H1 (cell line): ENCODE data around the gene GLOD4. TPM values are rescaled to one million over a fixed set of nuclear protein-coding genes. Genes with fewer than 3 reads are reported as not detected.

Experiments used
- CTCF ChIA-PET: fragments of 300-600 bp; sonication (Branson Sonifier 250); formaldehyde crosslinking; loops from one replicate; lab custom pipeline; 2021; ENCODE audit not compliant: partially characterized antibody; lab: Charles Lee
- POLR2A ChIA-PET: fragments of 300-600 bp; sonication (Branson Sonifier 250); formaldehyde crosslinking; loops from one replicate; lab custom pipeline; 2021; ENCODE audit warnings: inconsistent platforms; ENCODE audit not compliant: partially characterized antibody; lab: Charles Lee
- DNase-seq, 2 experiments: peaks; one replicate each; pipeline versions ENCODE4 v3.0.0 to v3.0.0-alpha.2; 2010 to 2022; ENCODE audit warnings: low spot score in 2 of 2, low read depth in 1 of 2, mixed read lengths in 1 of 2
- FAIRE-seq: peaks from 2 replicates; lab custom pipeline; 2011; peaks lifted over from hg19 to GRCh38; lab: Jason Lieb, UNC
- H2AFZ ChIP-seq: 2 replicates; pipeline ENCODE4 v1.8.1; 2012; ENCODE audit warnings: low read length, inconsistent platforms
- H2AK5ac ChIP-seq: 2 replicates; pipeline ENCODE4 v1.6.1; 2013; ENCODE audit warnings: low read depth, low read length
- H2BK120ac ChIP-seq: replicated peaks from 2 replicates; pipeline ENCODE3; 2013; ENCODE audit warnings: low read depth, low read length, inconsistent platforms
- H2BK12ac ChIP-seq: 2 replicates; pipeline ENCODE4 v1.6.1; 2013; ENCODE audit warnings: low read depth, low read length
- H2BK15ac ChIP-seq: 2 replicates; pipeline ENCODE4 v1.6.1; 2013; ENCODE audit warnings: low read length
- H2BK20ac ChIP-seq: 2 replicates; pipeline ENCODE4 v1.6.1; 2013; ENCODE audit warnings: low read length
- H2BK5ac ChIP-seq: 2 replicates; pipeline ENCODE4 v1.6.1; 2013; ENCODE audit warnings: low read depth, low read length
- H3K14ac ChIP-seq: 2 replicates; pipeline ENCODE4 v1.6.1; 2013; ENCODE audit warnings: inconsistent platforms; ENCODE audit not compliant: insufficient read length
- H3K18ac ChIP-seq: 2 replicates; pipeline ENCODE4 v1.6.1; 2013; ENCODE audit warnings: low read length; ENCODE audit errors: extremely low read depth
- H3K23ac ChIP-seq: 2 replicates; pipeline ENCODE4 v1.6.1; 2013; ENCODE audit warnings: inconsistent platforms; ENCODE audit not compliant: insufficient read length
- H3K23me2 ChIP-seq: 2 replicates; pipeline ENCODE4 v1.6.1; 2013; ENCODE audit warnings: low read depth, low read length
- H3K27ac ChIP-seq: 2 replicates; pipeline ENCODE4 v1.6.1; 2011; ENCODE audit warnings: low read depth, low read length, inconsistent platforms
- H3K27me3 ChIP-seq, 4 experiments: replicated peaks in 1 of 4; 1 replicate in 1 of 4; 2 replicates in 3 of 4; pipeline versions ENCODE4 v1.6.1 to v1.8.1; 2011 to 2013; ENCODE audit warnings: low read length in 3 of 4, mild to moderate bottlenecking in 3 of 4, inconsistent platforms in 2 of 4, mixed read lengths in 2 of 4, moderate library complexity in 1 of 4; ENCODE audit not compliant: control insufficient read depth in 3 of 4, insufficient read depth in 3 of 4; ENCODE audit errors: extremely low read depth in 1 of 4
- H3K36me3 ChIP-seq, 4 experiments: 2 replicates each; pipeline versions ENCODE4 v1.6.1 to v1.8.1; 2011 to 2013; ENCODE audit warnings: mild to moderate bottlenecking in 4 of 4, low read length in 3 of 4, moderate library complexity in 2 of 4, control low read depth in 1 of 4, inconsistent platforms in 1 of 4; ENCODE audit not compliant: insufficient read depth in 4 of 4, control insufficient read depth in 2 of 4
- H3K4ac ChIP-seq: replicated peaks from 2 replicates; pipeline ENCODE3; 2013; ENCODE audit warnings: low read length, low read depth, mixed read lengths, inconsistent platforms; ENCODE audit not compliant: insufficient read length
- H3K4me1 ChIP-seq, 4 experiments: replicated peaks in 1 of 4; 1 replicate in 1 of 4; 2 replicates in 3 of 4; pipeline versions ENCODE4 v1.6.1 to v1.8.1; 2011 to 2013; ENCODE audit warnings: low read length in 3 of 4, inconsistent platforms in 2 of 4, mixed read lengths in 1 of 4; ENCODE audit not compliant: insufficient read depth in 4 of 4, control insufficient read depth in 3 of 4
- H3K4me2 ChIP-seq, 2 experiments: 2 replicates each; pipeline versions ENCODE4 v1.6.1 to v1.8.1; 2011 to 2013; ENCODE audit warnings: low read depth in 2 of 2, low read length in 2 of 2, control low read depth in 1 of 2, inconsistent platforms in 1 of 2, mild to moderate bottlenecking in 1 of 2; ENCODE audit not compliant: insufficient read depth in 1 of 2
- H3K4me3 ChIP-seq, 4 experiments: fragments of 200-600, 300-600 bp in 1 of 4; sonication (generic), shearing (Covaris generic), sonication (Bioruptor Twin) in 1 of 4; 2 replicates each; pipeline versions ENCODE4 v1.5.1 to v1.8.1; 2011 to 2016; ENCODE audit warnings: low read length in 4 of 4, low read depth in 3 of 4, control low read depth in 2 of 4, inconsistent platforms in 2 of 4, mild to moderate bottlenecking in 2 of 4, mixed read lengths in 1 of 4, moderate library complexity in 1 of 4; ENCODE audit not compliant: insufficient read depth in 2 of 4; ENCODE audit errors: extremely low read depth in 1 of 4
- H3K56ac ChIP-seq: replicated peaks from 2 replicates; pipeline ENCODE3; 2013; ENCODE audit warnings: low read depth, mild to moderate bottlenecking, mixed read lengths, low read length, inconsistent platforms; ENCODE audit not compliant: insufficient read length
- H3K79me1 ChIP-seq: 2 replicates; pipeline ENCODE4 v1.6.1; 2013; ENCODE audit warnings: low read depth, low read length, control low read depth
- H3K79me2 ChIP-seq, 2 experiments: 2 replicates each; pipeline versions ENCODE4 v1.6.1 to v1.8.1; 2012 to 2013; ENCODE audit warnings: low read length in 2 of 2, mild to moderate bottlenecking in 2 of 2, inconsistent platforms in 1 of 2; ENCODE audit not compliant: insufficient read depth in 2 of 2, control insufficient read depth in 1 of 2
- H3K9ac ChIP-seq, 4 experiments: replicated peaks in 1 of 4; 1 replicate in 1 of 4; 2 replicates in 3 of 4; pipeline versions ENCODE4 v1.6.1 to v1.8.1; 2011 to 2013; ENCODE audit warnings: low read depth in 3 of 4, low read length in 3 of 4, control low read depth in 2 of 4, mild to moderate bottlenecking in 2 of 4, moderate library complexity in 2 of 4, inconsistent platforms in 1 of 4; ENCODE audit errors: extremely low read depth in 1 of 4
- H3K9me3 ChIP-seq, 2 experiments: 2 replicates each; pipeline versions ENCODE4 v1.6.1 to v1.8.1; 2012 to 2013; ENCODE audit warnings: mild to moderate bottlenecking in 2 of 2, moderate library complexity in 2 of 2, control low read depth in 1 of 2, inconsistent platforms in 1 of 2, low read depth in 1 of 2, low read length in 1 of 2, mixed read lengths in 1 of 2; ENCODE audit not compliant: insufficient read depth in 2 of 2
- H4K20me1 ChIP-seq, 2 experiments: replicated peaks in 1 of 2; 2 replicates each; pipeline versions ENCODE3 to v1.8.1; 2011 to 2013; ENCODE audit warnings: inconsistent platforms in 2 of 2, low read length in 2 of 2, mild to moderate bottlenecking in 1 of 2; ENCODE audit not compliant: insufficient read depth in 2 of 2, control insufficient read depth in 1 of 2
- H4K5ac ChIP-seq: 2 replicates; pipeline ENCODE4 v1.6.1; 2013; ENCODE audit warnings: low read length, low read depth, mixed read lengths, inconsistent platforms; ENCODE audit not compliant: insufficient read length
- H4K8ac ChIP-seq: 2 replicates; pipeline ENCODE4 v1.8.0; 2013; ENCODE audit warnings: mild to moderate bottlenecking, moderate library complexity, low read length, inconsistent platforms; ENCODE audit not compliant: insufficient read depth; ENCODE audit errors: extremely low read depth
- H4K91ac ChIP-seq: replicated peaks from 2 replicates; pipeline ENCODE3; 2013; ENCODE audit warnings: low read length, mixed read lengths, inconsistent platforms; ENCODE audit not compliant: insufficient read length
- PHF8 ChIP-seq: fragments of 200-600 bp; sonication (generic); conservative IDR thresholded peaks from 2 replicates; pipeline ENCODE4 v1.7.1; 2012; ENCODE audit warnings: low read depth, mild to moderate bottlenecking, inconsistent platforms, low read length, moderate library complexity
- POU5F1 ChIP-seq: IDR thresholded peaks from 2 replicates; pipeline ENCODE4 v1.6.1; 2011; ENCODE audit warnings: low read depth, mild to moderate bottlenecking, low read length, moderate library complexity
- whole genome bisulfite sequencing, 2 experiments: shearing (Covaris generic) in 1 of 2; methylation state at CpG; one replicate each; pipeline versions ENCODE4 v1.1.6 to v1.1.7; 2013 to 2015; ENCODE audit warnings: low lambda C conversion rate in 2 of 2, mixed read lengths in 2 of 2, inconsistent platforms in 1 of 2, low coverage in 1 of 2, missing lambda C conversion rate in 1 of 2; ENCODE audit not compliant: insufficient replicate concordance in 2 of 2, insufficient coverage in 1 of 2, insufficient read length in 1 of 2; ENCODE audit errors: extremely low coverage in 1 of 2, missing lambda C conversion rate in 1 of 2; 5-methylcytosine and 5-hydroxymethylcytosine counted together
- polyA plus RNA-seq, 7 experiments: library from polyadenylated mRNA; depleted of rRNA in 3 of 7; stranded (reverse) in 5 of 7; unstranded in 2 of 7; fragments of >200 nt in 5 of 7; fragments of 200-250 nt in 2 of 7; gene quantifications; 1 replicate in 5 of 7; 2 replicates in 1 of 7; 4 replicates in 1 of 7; pipeline versions ENCODE4 v1.2.1 to v1.2.3, GENCODE V29; 2011 to 2013; ENCODE audit warnings: missing spikeins in 2 of 7, mixed read lengths in 2 of 7
- total RNA-seq: library from RNA; stranded (reverse); fragmentation: NEBNext Ultra II Directional; extraction: Animal tissue kit (Norgen Biotek cat#: 25700); gene quantifications from 2 replicates; pipeline ENCODE4 v1.2.1, GENCODE V29; 2021

Gene GLOD4
- total and polyA plus RNA-seq, 2 of the 8 experiments (the other 6 are each of a cell fraction or from before 2014, with no cell fraction given) = 36.8 to 81.3 TPM

- H4K5ac ChIP-seq = no peak overlapping the region
- H3K4me3 ChIP-seq = no peak overlapping the region
- no peaks in the 10 kb centered on the region for H3K27me3 ChIP-seq
- no peak overlapping the region; the same call in 1 of the 2 replicates for H2BK12ac ChIP-seq
- TF ChIP-seq POU5F1 (no peak), PHF8 (no peak)
- ChIA-PET POLR2A (interaction anchor here (1.0 to 3.1 kb wide), 6 partner anchors 9 to 184 kb away, joined by 3 to 9 read pairs (median 3); no protein-coding TSS in a partner anchor), CTCF (interaction anchor here (0.6 to 17.5 kb wide), 8 partner anchors 12 to 201 kb away, joined by 3 to 258 read pairs (median 4); partner anchors contain the start of genes NXN and TIMM22)
- no peak overlapping the region for H2BK120ac ChIP-seq
- H4K8ac ChIP-seq = no peak overlapping the region
- H3K36me3 ChIP-seq = peaks cover 0 to 6% (median 2%) of the 10 kb centered on the region in 4 experiments; a peak in 4 of 8 replicates
- no peak overlapping the region for H3K18ac ChIP-seq
- H3K23ac ChIP-seq = no peak overlapping the region
- H2AK5ac ChIP-seq = no peak overlapping the region
- no peak overlapping the region for H3K56ac ChIP-seq
- H3K27ac ChIP-seq = no peak overlapping the region
- H2BK20ac ChIP-seq = no peak overlapping the region
- no peak overlapping the region for H3K4ac ChIP-seq
- H4K20me1 ChIP-seq = peaks cover 3% of the 10 kb centered on the region in 2 experiments
- H2BK5ac ChIP-seq = no peak overlapping the region
- H3K4me2 ChIP-seq = no peak overlapping the region
- no peaks in the 10 kb centered on the region for H3K9me3 ChIP-seq
- 88% methylated on average over 22 of the region's 22 CpGs; no CpG with 5 or more reads in 1 of the 2 experiments for WGBS, 2 experiments
- peaks cover 0 to 5% (median 0%) of the 10 kb centered on the region in 4 experiments; a peak in 3 of 7 replicates for H3K4me1 ChIP-seq
- no peak overlapping the region for H2BK15ac ChIP-seq
- no peak overlapping the region for H2AFZ ChIP-seq
- no peak for DNase-seq
- no peak overlapping the region for H3K14ac ChIP-seq
- no peak overlapping the region; a peak in 1 of 7 replicates for H3K9ac ChIP-seq
- no peak for FAIRE-seq
- no peaks in the 10 kb centered on the region for H3K79me2 ChIP-seq
- no peaks in the 10 kb centered on the region; the same call in 1 of the 2 replicates for H3K79me1 ChIP-seq
- H4K91ac ChIP-seq = no peak overlapping the region
- no peaks in the 10 kb centered on the region for H3K23me2 ChIP-seq
Observed at GRCh38 chr17:797236-797840, 15.3 kb upstream of the GLOD4 start.
